GM19324 (cell line): ENCODE results near the gene MFRP.

Source experiments
- ATAC-seq: cut with Tn5 transposase; IDR thresholded peaks from one replicate; pipeline ENCODE4 v1.9.1; 2021; ENCODE audit warnings: mild to moderate bottlenecking, moderate library complexity; ENCODE audit not compliant: unreplicated experiment, low FRiP score

The MFRP gene

DNA sequence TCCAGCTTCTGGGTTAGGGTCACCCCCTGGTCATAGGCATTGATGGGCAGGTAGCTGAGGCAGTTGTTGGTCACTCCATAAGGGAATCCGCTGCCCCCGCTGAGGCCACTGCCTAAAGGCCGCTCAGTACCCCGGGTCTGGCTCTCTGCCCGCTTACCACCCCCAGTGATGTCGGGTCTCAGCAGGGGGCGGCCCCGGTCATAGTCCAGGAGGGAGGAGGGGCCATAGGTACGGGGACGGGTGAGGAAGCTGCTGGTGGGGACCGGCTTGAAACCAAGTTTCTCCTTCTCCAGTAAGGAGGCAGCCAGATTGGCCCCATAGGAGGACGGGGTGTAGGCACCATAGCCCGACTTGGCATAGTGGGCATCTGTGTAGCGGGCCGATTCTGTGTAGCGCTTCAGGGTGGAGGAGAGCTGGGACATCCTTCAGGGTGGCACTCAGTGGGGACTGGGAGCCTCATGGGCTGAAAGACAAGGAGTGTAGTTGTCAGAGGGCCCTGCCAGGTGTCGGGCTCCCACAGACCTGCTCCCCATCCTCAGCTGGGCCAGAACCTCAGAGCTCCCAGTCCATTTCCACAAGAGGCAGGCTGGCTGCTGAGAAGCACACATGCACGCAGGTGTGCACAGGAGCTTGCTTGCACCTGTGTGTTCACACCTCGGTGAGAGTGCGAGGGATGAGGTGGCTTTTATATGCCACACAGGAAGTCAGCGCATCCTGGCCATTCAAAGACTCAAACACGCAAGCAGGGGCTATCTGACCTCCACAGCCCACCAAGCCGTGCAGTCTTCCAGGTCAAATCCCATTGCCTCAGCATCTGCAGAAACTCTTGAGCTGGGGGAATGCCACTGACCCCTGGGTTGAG lies 26.8 kb upstream of the MFRP start:
- no peak for ATAC-seq

- ATAC-seq = no peak
Measured at GRCh38 chr11:119372260-119373058, 26.0 kb upstream of the MFRP start.

DNA sequence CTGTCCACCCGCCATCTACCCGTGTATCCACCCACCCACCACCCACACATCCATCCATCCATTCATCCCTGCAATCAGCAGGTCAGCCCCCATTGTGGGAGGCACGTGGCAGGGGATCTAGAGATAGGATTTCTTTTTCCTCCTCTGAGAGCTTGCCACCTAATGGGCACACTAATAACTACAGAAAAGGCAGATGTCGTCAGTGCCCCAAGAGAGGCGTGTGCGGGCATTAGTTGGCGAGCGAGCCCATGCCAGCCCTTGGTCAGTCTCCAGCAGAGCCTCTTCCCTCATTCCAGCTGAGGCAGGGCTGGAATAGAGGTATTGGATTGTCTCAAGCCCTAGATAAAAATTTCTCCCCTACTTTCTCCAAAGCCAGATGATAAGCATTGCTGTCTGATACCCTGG lies 25.3 kb upstream of the MFRP start:
- no peak for ATAC-seq

DNA sequence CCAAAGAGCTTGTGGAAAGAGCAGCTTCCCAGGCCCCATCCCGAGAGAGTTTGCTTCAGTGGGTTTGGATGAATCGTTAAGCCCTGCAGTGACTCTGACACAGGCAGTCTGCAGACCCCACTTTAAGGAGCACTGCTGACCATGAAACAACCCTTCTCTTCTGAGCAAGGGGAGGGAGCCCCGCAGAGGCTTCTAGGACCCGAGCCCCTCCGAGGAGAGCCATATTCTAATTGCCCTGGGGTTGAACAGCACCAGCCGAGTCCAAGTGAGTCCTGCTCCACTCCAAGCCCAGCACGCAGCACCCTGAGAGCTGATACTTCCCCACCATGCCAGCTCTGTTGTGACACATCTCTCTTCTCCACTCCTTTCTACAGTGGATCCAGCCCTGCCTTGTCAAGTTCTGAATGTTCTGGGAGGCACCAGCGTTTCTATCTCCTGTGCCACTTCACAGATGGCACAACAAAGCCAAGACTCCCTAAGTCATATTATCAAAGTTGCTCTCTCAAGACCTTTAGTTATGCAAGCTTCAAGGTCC lies 24.6 kb upstream of the MFRP start:
- no peak for ATAC-seq

GRCh38 chr11:119370486-119371046 lies 24.1 kb upstream of the MFRP start:
- no peak for ATAC-seq

GRCh38 chr11:119369132-119369925 lies 22.8 kb upstream of the MFRP start:
- ATAC-seq = no peak

- ATAC-seq = no peak
Measured at GRCh38 chr11:119368121-119369034, 21.9 kb upstream of the MFRP start.

GRCh38 chr11:119367661-119368120 lies 21.2 kb upstream of the MFRP start:
- ATAC-seq = no peak

DNA sequence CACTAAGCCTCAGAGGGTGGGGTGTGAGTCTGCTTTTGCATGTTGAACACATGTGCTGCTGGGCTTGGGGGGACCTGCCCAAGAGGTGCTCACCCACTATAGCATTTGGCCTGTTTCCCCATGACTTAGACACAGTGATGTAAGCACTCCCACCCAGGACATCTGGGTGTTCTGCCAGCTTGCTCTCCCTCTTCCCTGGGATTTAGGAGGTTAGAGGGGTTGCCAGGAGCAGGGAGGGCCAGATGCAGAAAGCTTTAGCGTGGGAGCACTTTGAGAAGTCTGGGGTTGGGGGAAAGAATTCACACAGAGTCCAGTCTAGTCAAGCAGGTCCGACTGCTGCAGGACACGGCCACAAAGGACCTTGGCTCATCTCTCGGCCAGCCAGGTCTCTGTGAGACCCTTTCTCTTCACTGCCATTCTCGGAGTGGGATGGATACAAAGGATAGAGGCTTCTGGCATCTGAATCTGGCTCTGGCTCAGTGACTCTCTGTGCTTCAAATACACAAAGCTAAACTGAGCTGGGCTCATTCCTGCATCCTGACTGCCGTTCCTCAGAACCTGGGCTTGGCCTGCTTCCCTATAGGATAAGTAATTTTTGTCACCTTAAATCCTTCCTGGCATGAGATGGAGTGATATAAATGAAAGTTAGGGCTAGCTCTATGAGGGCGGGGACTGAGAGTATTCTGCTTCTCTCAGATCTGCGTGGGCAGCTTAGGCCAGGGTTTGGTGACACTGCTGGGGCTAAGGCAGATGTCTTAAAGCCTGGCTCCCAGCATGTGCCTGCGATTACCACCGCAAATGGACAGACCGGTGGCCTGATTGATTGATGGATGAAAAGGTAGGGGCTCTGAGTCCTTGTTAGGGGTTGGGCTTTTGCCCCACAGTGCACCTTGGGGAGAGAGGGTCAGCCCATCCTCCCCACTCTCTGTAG lies 20.4 kb upstream of the MFRP start:
- no peak for ATAC-seq

DNA sequence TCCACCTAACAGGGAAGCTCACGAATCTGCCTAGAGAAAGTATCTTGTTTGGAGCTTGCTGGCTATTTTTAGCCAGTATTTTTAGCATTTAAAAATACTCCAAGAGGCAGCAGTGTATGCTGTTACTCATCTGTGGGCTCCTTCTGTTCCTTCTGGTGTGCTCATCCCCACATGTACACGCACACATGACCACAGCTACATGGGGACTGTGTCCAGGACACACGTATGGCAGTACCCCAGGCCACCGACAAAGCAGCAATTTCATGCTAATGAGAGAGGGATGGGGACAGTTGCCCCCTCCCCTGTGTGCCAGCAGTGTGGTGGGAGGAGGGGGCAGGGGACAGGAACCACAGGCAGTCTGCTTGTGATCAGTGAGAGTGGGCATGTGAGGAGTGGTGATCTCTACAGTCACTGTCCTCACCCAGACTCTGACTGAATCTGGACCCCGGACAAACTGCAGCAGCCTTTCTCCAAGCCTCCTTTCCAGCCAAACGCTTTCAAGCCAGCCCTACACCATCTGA lies 18.6 kb upstream of the MFRP start:
- no peak for ATAC-seq

DNA sequence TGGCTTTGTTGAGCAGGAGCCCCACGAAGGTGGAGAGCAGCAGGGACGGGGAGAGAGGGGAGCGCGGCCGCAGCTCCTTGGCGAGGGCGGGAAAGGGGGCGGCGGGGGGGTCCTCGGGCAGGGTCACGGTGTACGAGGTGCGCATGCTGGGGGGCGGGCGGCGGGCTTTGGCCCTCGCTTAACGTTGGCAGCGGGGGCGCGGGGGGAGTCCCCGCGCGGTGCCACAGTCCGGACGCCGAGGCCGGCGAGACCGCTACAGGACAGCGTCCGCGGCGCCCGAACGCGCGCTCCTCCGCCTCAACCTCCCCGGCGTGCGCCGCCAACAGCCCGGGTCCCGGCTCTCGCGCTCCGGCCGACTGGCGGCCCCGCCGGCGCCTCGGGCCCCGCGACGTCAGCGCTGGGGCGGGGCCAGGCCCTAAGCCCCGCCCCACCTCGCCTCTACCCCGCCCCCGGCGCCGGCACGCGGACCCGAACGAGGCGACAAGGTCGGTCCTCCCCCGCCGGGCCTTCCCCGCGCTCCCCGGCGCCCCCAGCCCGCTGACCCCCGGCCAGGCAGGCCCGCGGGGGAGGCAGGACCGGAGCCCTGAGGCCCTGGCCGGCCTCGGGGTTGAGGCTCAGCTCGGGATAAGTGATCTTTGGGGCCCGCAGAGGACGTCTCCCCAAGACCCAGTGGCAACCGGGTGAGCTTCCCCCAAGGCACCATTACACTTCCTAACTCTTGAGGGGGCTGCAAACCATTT lies 17.5 kb upstream of the MFRP start:
- no peak for ATAC-seq

DNA sequence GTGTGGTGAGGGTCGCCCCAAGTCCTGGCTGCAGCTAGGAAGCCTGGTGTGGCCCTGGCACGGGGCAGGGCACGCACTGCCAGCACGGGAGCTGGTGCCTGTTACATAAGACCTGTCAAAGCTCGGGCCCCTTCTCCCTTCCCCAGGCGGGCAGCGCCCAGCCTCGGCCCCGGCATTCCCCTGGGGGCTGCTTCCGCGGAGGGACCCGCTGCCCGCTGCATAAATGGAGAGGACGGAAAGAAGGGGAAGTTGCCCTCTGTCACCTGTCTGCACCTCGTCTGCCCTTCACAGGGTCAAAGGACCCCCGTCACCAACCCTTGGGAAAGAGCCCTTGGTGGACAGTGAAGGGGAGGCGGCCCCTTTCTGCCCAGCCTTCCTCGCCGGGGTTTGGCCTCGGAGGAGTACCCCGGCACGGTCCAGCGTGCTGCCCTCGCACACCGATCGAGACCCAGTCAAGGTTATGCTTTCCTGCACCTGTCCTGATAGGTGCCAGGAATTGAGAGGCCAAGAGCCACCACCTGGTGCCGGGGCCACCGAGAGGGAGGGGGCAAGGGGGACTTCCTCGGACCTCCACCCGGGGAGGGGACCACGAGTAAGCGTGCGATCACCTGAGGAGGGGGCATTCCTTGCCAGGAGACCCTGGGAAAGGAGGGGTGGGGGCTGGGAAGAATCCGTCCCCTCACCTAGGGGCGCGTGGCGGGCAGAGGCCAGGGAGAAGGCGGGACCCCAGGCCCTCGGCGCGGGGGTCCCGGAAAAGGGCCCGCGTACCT lies 16.8 kb upstream of the MFRP start:
- ATAC-seq = no peak

DNA sequence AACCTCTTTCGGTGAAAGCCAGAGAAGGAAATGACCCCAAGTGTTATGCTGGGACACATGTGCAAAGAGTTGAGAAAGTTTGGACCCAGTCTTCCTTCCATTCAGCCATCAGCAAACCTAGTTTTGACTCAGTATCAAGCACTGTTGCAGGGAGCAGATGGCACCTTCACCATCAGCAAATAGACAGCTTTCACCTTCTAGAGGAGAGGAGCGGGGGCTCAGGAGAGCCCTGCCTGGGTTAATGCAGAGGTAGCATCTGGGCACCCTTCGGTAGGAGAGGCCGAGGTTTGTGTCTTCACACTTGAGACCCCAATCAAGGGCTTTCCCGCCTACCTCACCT lies 16.2 kb upstream of the MFRP start:
- ATAC-seq = no peak

DNA sequence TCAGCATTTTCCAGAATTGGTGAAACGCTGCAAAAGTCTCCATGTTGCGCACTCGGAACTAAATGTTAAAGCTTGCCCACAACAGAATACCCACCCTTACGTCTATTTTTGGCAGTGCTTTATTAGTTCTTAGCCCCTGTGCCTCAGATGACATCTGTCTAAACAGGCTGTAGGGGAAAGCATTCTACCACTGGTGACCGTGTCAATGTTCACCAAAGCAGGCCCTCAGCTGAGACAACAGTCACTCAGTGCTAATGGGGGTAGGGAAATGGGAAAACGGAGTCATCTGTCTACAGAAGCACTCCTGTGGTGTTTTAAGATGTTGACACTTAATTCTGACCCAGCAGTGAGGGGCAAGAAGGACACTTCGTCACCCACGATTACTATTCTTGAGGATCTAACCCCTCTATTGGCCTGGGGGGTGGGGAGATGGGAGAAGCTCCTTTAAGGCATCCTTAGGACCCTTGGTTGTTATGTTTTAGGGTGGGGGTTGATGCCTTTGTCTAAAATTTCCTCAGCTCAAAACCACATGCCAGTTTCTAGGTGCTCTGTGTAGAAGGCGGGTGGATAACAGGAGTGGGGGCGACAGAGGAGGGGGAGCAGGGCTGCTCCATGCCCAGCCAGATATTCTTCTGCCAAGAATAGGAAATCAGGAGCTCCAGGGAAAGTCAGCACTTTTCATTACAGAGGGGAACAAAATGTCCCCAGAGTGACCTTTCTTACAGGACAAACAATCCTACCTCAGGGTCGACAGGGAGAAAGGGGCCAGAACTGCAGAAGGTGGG lies 15.6 kb upstream of the MFRP start:
- no peak for ATAC-seq

DNA sequence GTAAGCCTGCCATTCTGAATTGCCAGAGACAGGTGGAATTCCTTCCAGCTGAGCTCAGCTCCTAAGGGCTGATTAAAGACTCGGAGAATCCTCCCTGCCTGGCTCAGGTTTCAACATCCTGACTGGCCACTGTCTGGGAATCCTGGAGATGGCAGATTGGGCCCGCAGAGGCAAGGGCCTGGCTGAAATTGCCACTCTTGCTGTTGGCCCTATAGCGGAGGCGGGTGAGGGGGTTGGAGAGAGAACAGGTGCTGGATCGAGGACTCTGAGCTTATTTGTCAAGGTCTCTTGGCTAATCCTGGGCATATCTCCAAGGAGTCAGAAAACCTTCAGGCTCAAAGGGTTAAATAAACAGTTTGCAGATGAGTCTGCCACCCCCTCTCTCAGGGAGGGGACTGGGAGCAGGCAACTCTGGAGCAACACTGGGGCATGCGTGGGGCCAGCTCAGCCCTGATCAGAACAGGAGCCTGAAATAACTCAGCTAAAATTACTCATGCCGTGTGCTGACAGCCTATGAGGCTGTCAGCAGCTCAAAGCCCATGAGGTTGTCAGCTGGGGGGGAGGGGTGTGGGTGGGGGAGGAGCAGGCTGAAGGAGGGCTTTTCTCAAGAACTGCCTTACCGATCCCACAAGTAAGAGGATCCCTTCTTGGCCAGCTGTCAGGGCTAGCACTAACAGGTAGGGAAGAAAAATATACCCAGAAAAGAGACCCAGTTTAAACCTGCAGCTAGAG lies 14.7 kb upstream of the MFRP start:
- ATAC-seq = no peak
